ENCODE results near the gene C1orf94. TPM values are rescaled to one million over a fixed set of nuclear protein-coding genes. Genes with fewer than 3 reads are reported as not detected.

C1orf94 gene
- total RNA-seq, 1 donor, result not detected

GRCh38 chr1:34164771-34165391, 11.8 kb upstream of the C1orf94 start, which contains the start of gene CSMD2:
Gene CSMD2 (minus strand): TSS chr1:34165230. CDS start chr1:34165097, 133 bp downstream.
- peak; percentile 89 for DNase-seq (ENCODE audit: insufficient read length, low spot score, missing footprints)
- TF ChIP-seq, protein P1, sequence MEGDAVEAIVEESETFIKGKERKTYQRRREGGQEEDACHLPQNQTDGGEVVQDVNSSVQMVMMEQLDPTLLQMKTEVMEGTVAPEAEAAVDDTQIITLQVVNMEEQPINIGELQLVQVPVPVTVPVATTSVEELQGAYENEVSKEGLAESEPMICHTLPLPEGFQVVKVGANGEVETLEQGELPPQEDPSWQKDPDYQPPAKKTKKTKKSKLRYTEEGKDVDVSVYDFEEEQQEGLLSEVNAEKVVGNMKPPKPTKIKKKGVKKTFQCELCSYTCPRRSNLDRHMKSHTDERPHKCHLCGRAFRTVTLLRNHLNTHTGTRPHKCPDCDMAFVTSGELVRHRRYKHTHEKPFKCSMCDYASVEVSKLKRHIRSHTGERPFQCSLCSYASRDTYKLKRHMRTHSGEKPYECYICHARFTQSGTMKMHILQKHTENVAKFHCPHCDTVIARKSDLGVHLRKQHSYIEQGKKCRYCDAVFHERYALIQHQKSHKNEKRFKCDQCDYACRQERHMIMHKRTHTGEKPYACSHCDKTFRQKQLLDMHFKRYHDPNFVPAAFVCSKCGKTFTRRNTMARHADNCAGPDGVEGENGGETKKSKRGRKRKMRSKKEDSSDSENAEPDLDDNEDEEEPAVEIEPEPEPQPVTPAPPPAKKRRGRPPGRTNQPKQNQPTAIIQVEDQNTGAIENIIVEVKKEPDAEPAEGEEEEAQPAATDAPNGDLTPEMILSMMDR (IDR thresholded peaks at IDR 0.05; ENCODE audit: extremely low read depth, low read depth, low read length), result no peak
- Histone ChIP-seq H3K27ac (ENCODE audit: low read depth, low read length) (no peak within 1 kb of the TSS), H2AFZ (ENCODE audit: low read length) (no peak within 1 kb of the TSS), H3K4me2 (ENCODE audit: insufficient read depth, low read length) (peak within 1 kb of the TSS; percentile 32), H4K20me1 (ENCODE audit: insufficient read depth, low read length) (no peaks in the 10 kb centered on the region), H3K79me2 (ENCODE audit: insufficient read depth, low read length) (no peaks in the 10 kb centered on the region), H3K4me1 (ENCODE audit: insufficient read depth, low read length) (peaks cover 12% of the 10 kb centered on the region), H3K27me3 (ENCODE audit: insufficient read depth, low read length) (peaks cover 31% of the 10 kb centered on the region), H3K36me3 (ENCODE audit: insufficient read depth, low read length) (no peaks in the 10 kb centered on the region), H3K9me3 (ENCODE audit: low read depth, low read length) (no peaks in the 10 kb centered on the region), H3K4me3 (ENCODE audit: insufficient read depth, low read length) (peak within 1 kb of the TSS; percentile 57)

DNA sequence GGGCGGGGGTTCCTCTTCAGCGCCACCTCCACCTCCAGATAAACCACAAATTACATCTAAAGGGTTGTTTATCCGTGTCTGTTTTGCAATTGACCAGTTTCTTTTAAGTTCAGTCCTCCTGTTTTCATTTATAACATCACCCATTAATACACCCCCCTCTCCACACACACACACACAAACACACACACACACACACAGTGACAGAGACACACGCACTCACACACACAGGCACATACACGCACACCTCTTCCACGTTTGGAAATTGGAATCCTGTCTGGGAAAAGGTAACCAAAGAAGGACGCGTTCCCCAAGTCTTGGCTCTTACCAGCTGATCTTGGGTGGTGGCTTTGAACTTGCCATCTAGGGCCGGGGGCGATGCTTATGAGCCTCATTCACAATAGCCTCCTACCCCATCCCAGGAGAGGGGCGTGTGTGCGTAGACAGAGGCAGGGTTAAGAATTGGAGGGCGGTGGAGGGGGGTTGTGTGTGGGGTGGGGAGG, 11.2 kb upstream of the C1orf94 start:
- no peaks in the 10 kb centered on the region for H3K79me2 ChIP-seq (ENCODE audit: insufficient read depth, low read length)
- H3K9me3 ChIP-seq (ENCODE audit: low read depth, low read length), result no peaks in the 10 kb centered on the region
- H2AFZ ChIP-seq (ENCODE audit: low read length), result no peak overlapping the region
- peaks cover 12% of the 10 kb centered on the region for H3K4me1 ChIP-seq (ENCODE audit: insufficient read depth, low read length)
- peaks cover 31% of the 10 kb centered on the region for H3K27me3 ChIP-seq (ENCODE audit: insufficient read depth, low read length)
- TF ChIP-seq, protein P1 (IDR thresholded peaks at IDR 0.05; ENCODE audit: extremely low read depth, low read depth, low read length), result no peak
- no peaks in the 10 kb centered on the region for H3K36me3 ChIP-seq (ENCODE audit: insufficient read depth, low read length)
- no peaks in the 10 kb centered on the region for H4K20me1 ChIP-seq (ENCODE audit: insufficient read depth, low read length)
- H3K4me2 ChIP-seq (ENCODE audit: insufficient read depth, low read length), result no peak overlapping the region
- peak overlapping the region; percentile 57 for H3K4me3 ChIP-seq (ENCODE audit: insufficient read depth, low read length)
- H3K27ac ChIP-seq (ENCODE audit: low read depth, low read length), result no peak overlapping the region
- no peak for DNase-seq (ENCODE audit: insufficient read length, low spot score, missing footprints)

GRCh38 chr1:34166191-34166624, 10.5 kb upstream of the C1orf94 start:
- no peak overlapping the region for H3K27ac ChIP-seq (ENCODE audit: low read depth, low read length)
- H3K79me2 ChIP-seq (ENCODE audit: insufficient read depth, low read length), result no peaks in the 10 kb centered on the region
- H3K9me3 ChIP-seq (ENCODE audit: low read depth, low read length), result no peaks in the 10 kb centered on the region
- TF ChIP-seq, protein P1 (IDR thresholded peaks at IDR 0.05; ENCODE audit: extremely low read depth, low read depth, low read length), result no peak
- DNase-seq (ENCODE audit: insufficient read length, low spot score, missing footprints), result no peak
- H3K27me3 ChIP-seq (ENCODE audit: insufficient read depth, low read length), result peaks cover 31% of the 10 kb centered on the region
- H3K36me3 ChIP-seq (ENCODE audit: insufficient read depth, low read length), result no peaks in the 10 kb centered on the region
- H4K20me1 ChIP-seq (ENCODE audit: insufficient read depth, low read length), result no peaks in the 10 kb centered on the region
- no peak overlapping the region for H2AFZ ChIP-seq (ENCODE audit: low read length)
- H3K4me2 ChIP-seq (ENCODE audit: insufficient read depth, low read length), result no peak overlapping the region
- H3K4me1 ChIP-seq (ENCODE audit: insufficient read depth, low read length), result peaks cover 12% of the 10 kb centered on the region
- no peak overlapping the region for H3K4me3 ChIP-seq (ENCODE audit: insufficient read depth, low read length)

DNA sequence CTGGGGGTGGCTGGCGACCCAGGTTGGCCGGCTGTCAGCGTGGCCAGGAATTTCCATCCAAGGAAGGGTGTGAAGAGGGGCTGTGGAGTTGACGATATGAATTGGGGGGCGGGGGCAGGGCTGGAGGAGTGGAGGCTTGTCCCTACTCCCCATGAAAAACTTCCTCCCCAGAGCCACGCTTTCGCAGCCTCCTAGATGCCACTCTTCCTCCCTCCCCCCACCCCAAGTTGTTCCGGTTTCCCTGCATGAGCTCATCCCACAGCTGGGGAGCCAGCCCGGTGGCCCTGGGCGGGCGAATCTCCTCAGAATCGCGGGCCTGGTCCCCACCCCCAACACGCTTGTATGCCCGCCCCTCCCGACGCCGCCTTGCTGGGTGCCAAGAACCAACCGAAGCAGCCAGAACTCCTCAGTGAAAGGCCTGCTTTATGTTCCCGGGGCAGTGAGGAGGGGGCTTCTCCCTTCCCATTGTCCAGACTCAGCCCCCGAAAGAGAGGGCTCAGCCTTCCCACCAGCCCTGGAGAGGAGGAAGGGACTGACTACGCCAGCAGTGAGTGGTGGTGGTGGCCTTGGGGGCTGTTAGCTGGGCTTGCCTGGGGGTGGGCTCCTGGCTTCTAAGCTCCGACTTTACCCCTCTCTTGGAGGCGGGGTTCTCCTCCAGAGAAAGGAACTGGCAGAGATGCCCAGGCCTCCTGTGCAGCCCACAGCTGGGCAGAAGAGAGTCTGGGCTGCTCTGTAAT, 9.9 kb upstream of the C1orf94 start:
- DNase-seq (ENCODE audit: insufficient read length, low spot score, missing footprints), result no peak

More for the DNA sequence above, 9.9 kb upstream of the C1orf94 start:
- TF ChIP-seq, protein P1 (IDR thresholded peaks at IDR 0.05; ENCODE audit: extremely low read depth, low read depth, low read length), result no peak
- Histone ChIP-seq H3K9me3 (ENCODE audit: low read depth, low read length) (no peaks in the 10 kb centered on the region), H4K20me1 (ENCODE audit: insufficient read depth, low read length) (no peaks in the 10 kb centered on the region), H3K27me3 (ENCODE audit: insufficient read depth, low read length) (peaks cover 31% of the 10 kb centered on the region), H3K36me3 (ENCODE audit: insufficient read depth, low read length) (no peaks in the 10 kb centered on the region), H3K4me1 (ENCODE audit: insufficient read depth, low read length) (peaks cover 12% of the 10 kb centered on the region), H3K4me2 (ENCODE audit: insufficient read depth, low read length) (no peak overlapping the region), H3K27ac (ENCODE audit: low read depth, low read length) (no peak overlapping the region), H3K4me3 (ENCODE audit: insufficient read depth, low read length) (no peak overlapping the region), H3K79me2 (ENCODE audit: insufficient read depth, low read length) (no peaks in the 10 kb centered on the region), H2AFZ (ENCODE audit: low read length) (no peak overlapping the region)
